Measurements from ENCODE around the gene ZNF70. TPM values are rescaled to one million over a fixed set of nuclear protein-coding genes. Genes with fewer than 3 reads are reported as not detected.

Gene ZNF70
- total RNA-seq, 2 experiments from 2014 or later: 2.9 to 3.0 TPM

Other genes with a start within 250 kb of the ZNF70 start
- 1 to 10 TPM in 1 of 2 experiments, under 1 TPM in 1; 0.42 to 2.0 TPM for gene IGLL1, start 170.8 kb downstream of the ZNF70 start, total RNA-seq
- gene DRICH1, start 118.8 kb downstream of the ZNF70 start, total RNA-seq: under 1 TPM in 1 of 2 experiments, not detected in 1; 0.23 TPM
- 10 to 100 TPM; 15.5 to 30.8 TPM for gene RGL4, start 60.1 kb downstream of the ZNF70 start, total RNA-seq
- under 1 TPM in 1 of 2 experiments, not detected in 1; 0.70 TPM for gene VPREB3, start 3.3 kb upstream of the ZNF70 start, total RNA-seq
- 1 to 10 TPM in 1 of 2 experiments, under 1 TPM in 1; 0.77 to 2.8 TPM for gene C22orf15, start 11.9 kb upstream of the ZNF70 start, total RNA-seq
- 100 to 1,000 TPM; 155 to 159 TPM for gene CHCHD10, start 16.9 kb upstream of the ZNF70 start, total RNA-seq
- gene MMP11, start 21.7 kb upstream of the ZNF70 start, total RNA-seq: 1 to 10 TPM in 1 of 2 experiments, under 1 TPM in 1; 0.91 to 1.0 TPM
- 100 to 1,000 TPM; 117 to 137 TPM for gene SMARCB1, start 35.9 kb upstream of the ZNF70 start, total RNA-seq
- 10 to 100 TPM; 14.6 to 18.1 TPM for gene DERL3, start 87.9 kb upstream of the ZNF70 start, total RNA-seq
- gene SLC2A11, start 106.8 kb upstream of the ZNF70 start, total RNA-seq: 10 to 100 TPM in 1 of 2 experiments, 1 to 10 TPM in 1; 8.1 to 10.7 TPM
- gene MIF, start 143.3 kb upstream of the ZNF70 start, total RNA-seq: 100 to 1,000 TPM; 730 to 765 TPM
- gene GSTT2B, start 210.1 kb upstream of the ZNF70 start, total RNA-seq: not detected
- gene DDTL, start 215.8 kb upstream of the ZNF70 start, total RNA-seq: not detected
- 100 to 1,000 TPM; 121 to 128 TPM for gene DDT, start 223.3 kb upstream of the ZNF70 start, total RNA-seq
- not detected for gene GSTT2, start 229.0 kb upstream of the ZNF70 start, total RNA-seq